ENCODE data around the gene CLEC16A. TPM values are rescaled to one million over a fixed set of nuclear protein-coding genes. Genes with fewer than 3 reads are reported as not detected.

Gene CLEC16A
- total and polyA plus RNA-seq, 9 of the 15 experiments (the other 6 are each of a cell fraction or from before 2014, with no cell fraction given): 1.00 to 22.3 (median 10.0) TPM

DNA sequence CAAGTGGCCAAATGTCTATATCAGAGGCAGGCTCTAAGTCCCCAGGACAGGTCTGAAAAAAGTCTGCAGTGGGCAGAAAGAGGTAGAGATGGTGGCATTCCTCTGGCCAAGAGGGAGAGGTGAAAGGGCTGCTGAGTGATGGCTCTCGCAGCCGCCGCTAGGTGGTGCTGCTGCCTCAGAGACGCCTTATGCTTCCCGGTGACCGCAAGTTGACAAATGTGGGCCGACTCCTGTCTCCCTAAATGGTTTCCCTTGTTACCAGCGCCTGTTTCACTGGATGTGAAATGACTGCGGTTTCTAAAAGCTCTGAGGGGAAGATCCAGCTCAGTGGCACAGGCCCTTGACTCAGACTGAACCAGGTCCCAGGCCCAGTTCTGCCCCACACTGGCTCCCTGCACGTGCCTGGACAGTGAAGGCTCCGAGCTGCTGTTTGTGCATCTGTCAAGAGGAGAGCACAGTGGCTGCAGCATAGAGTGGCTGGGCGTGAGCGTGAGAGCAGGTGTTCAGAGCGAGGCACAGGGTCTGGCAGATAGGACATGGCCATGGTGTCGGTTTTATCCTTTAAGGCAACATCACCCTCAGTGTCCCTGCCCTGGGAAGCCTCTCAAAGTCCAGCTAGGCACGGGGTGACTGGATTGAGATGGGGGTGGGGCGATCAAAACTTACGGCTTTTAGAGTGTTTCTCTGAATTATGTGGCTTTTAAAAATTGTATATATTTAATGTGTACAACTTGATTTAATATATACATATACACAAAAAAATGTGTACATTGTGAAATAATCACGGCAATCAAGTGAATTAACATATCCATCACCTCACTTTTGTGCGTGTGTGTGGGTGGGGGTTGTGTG, 19.9 kb downstream of the CLEC16A start (continued):
- TF ChIP-seq, protein P1, sequence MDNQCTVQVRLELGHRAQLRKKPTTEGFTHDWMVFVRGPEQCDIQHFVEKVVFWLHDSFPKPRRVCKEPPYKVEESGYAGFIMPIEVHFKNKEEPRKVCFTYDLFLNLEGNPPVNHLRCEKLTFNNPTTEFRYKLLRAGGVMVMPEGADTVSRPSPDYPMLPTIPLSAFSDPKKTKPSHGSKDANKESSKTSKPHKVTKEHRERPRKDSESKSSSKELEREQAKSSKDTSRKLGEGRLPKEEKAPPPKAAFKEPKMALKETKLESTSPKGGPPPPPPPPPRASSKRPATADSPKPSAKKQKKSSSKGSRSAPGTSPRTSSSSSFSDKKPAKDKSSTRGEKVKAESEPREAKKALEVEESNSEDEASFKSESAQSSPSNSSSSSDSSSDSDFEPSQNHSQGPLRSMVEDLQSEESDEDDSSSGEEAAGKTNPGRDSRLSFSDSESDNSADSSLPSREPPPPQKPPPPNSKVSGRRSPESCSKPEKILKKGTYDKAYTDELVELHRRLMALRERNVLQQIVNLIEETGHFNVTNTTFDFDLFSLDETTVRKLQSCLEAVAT (IDR thresholded peaks at IDR 0.05): peak in 1 of 2 experiments; percentile 89; a peak in 2 of 4 replicates
- no peak for TF ChIP-seq ZNF695 (CRISPR knock-in tag; IDR thresholded peaks at IDR 0.05)
- no peak for TF ChIP-seq NFRKB (IDR thresholded peaks at IDR 0.05; ENCODE audit: low read depth)
- TF ChIP-seq, protein P2, sequence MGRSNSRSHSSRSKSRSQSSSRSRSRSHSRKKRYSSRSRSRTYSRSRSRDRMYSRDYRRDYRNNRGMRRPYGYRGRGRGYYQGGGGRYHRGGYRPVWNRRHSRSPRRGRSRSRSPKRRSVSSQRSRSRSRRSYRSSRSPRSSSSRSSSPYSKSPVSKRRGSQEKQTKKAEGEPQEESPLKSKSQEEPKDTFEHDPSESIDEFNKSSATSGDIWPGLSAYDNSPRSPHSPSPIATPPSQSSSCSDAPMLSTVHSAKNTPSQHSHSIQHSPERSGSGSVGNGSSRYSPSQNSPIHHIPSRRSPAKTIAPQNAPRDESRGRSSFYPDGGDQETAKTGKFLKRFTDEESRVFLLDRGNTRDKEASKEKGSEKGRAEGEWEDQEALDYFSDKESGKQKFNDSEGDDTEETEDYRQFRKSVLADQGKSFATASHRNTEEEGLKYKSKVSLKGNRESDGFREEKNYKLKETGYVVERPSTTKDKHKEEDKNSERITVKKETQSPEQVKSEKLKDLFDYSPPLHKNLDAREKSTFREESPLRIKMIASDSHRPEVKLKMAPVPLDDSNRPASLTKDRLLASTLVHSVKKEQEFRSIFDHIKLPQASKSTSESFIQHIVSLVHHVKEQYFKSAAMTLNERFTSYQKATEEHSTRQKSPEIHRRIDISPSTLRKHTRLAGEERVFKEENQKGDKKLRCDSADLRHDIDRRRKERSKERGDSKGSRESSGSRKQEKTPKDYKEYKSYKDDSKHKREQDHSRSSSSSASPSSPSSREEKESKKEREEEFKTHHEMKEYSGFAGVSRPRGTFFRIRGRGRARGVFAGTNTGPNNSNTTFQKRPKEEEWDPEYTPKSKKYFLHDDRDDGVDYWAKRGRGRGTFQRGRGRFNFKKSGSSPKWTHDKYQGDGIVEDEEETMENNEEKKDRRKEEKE (IDR thresholded peaks at IDR 0.05; ENCODE audit: borderline replicate concordance in 1 of 2, control insufficient read depth in 1 of 2, low read depth in 2 of 2, low read length in 1 of 2): no peak
- TF ChIP-seq, protein P3, sequence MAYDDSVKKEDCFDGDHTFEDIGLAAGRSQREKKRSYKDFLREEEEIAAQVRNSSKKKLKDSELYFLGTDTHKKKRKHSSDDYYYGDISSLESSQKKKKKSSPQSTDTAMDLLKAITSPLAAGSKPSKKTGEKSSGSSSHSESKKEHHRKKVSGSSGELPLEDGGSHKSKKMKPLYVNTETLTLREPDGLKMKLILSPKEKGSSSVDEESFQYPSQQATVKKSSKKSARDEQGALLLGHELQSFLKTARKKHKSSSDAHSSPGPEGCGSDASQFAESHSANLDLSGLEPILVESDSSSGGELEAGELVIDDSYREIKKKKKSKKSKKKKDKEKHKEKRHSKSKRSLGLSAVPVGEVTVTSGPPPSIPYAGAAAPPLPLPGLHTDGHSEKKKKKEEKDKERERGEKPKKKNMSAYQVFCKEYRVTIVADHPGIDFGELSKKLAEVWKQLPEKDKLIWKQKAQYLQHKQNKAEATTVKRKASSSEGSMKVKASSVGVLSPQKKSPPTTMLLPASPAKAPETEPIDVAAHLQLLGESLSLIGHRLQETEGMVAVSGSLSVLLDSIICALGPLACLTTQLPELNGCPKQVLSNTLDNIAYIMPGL (CRISPR knock-in tag; IDR thresholded peaks at IDR 0.05): no peak
- TF ChIP-seq SP1 (CRISPR knock-in tag; IDR thresholded peaks at IDR 0.05): peak; percentile 24; the same call in 1 of the 2 replicates
- TF ChIP-seq BRCA1 (IDR thresholded peaks at IDR 0.05): no peak
- no peak for TF ChIP-seq BRCA1 (CRISPR knock-in tag; IDR thresholded peaks at IDR 0.05)
- TF ChIP-seq, protein P4, sequence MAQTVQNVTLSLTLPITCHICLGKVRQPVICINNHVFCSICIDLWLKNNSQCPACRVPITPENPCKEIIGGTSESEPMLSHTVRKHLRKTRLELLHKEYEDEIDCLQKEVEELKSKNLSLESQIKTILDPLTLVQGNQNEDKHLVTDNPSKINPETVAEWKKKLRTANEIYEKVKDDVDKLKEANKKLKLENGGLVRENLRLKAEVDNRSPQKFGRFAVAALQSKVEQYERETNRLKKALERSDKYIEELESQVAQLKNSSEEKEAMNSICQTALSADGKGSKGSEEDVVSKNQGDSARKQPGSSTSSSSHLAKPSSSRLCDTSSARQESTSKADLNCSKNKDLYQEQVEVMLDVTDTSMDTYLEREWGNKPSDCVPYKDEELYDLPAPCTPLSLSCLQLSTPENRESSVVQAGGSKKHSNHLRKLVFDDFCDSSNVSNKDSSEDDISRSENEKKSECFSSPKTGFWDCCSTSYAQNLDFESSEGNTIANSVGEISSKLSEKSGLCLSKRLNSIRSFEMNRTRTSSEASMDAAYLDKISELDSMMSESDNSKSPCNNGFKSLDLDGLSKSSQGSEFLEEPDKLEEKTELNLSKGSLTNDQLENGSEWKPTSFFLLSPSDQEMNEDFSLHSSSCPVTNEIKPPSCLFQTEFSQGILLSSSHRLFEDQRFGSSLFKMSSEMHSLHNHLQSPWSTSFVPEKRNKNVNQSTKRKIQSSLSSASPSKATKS (CRISPR knock-in tag; IDR thresholded peaks at IDR 0.05): no peak
- TF ChIP-seq ZNF668 (CRISPR knock-in tag; IDR thresholded peaks at IDR 0.05): no peak
- TF ChIP-seq ZNF224 (CRISPR knock-in tag; IDR thresholded peaks at IDR 0.05): no peak
- TF ChIP-seq SETDB1 (IDR thresholded peaks at IDR 0.05; ENCODE audit: low read length): no peak
- TF ChIP-seq FOXA3 (CRISPR knock-in tag; conservative IDR thresholded peaks at IDR 0.05 in 1 of 2, IDR thresholded peaks at IDR 0.05 in 1 of 2): no peak
- no peak for TF ChIP-seq SPI1 (IDR thresholded peaks at IDR 0.05; ENCODE audit: borderline replicate concordance, low read depth, low read length)
- no peak for TF ChIP-seq SIX5 (IDR thresholded peaks at IDR 0.05; ENCODE audit: borderline replicate concordance in 1 of 2, insufficient read depth in 1 of 2, low read depth in 1 of 2, low read length in 2 of 2)
- TF ChIP-seq MEF2A (IDR thresholded peaks at IDR 0.05; ENCODE audit: control insufficient read depth, low read depth, low read length): no peak

Data from K562 (cell line).